Activated CD8-positive, alpha-beta memory T cell treated with anti-CD3 and anti-CD28 coated beads, Interleukin-2, amount 50 U/mL, for 4 hours (primary cell): ENCODE data around the gene PJVK.
"Not testable (repeated sequence)": the region's sequence is repeated elsewhere in the genome, so short reads cannot be mapped to it uniquely, and the experiment has no call there.

Experiments
- DNase-seq: peaks from one replicate; pipeline ENCODE4 v3.0.0-alpha.2; 2020

PJVK gene

DNA sequence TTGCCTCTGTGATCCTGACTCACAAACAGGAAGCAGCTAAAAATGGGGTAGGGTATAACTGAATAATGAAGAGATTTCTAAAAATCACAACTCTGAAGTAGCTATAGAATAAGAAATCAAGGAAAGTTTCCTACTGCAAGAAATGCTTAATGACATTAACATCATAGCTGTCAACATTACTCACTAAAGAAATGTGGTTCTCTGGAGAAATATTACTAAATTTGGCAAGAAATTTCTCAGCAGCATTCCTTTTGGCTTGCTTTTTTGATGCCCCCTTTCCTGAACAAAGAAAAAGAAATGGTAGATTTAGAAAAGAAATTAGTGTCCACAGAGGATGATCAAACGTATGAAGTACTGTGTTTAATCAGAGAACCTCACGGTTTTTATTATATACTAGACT is 9.8 kb upstream of the PJVK start:
- DNase-seq: no peak

GRCh38 chr2:178448968-178449661 is 2.1 kb upstream of the PJVK start:
- no peak for DNase-seq

DNA sequence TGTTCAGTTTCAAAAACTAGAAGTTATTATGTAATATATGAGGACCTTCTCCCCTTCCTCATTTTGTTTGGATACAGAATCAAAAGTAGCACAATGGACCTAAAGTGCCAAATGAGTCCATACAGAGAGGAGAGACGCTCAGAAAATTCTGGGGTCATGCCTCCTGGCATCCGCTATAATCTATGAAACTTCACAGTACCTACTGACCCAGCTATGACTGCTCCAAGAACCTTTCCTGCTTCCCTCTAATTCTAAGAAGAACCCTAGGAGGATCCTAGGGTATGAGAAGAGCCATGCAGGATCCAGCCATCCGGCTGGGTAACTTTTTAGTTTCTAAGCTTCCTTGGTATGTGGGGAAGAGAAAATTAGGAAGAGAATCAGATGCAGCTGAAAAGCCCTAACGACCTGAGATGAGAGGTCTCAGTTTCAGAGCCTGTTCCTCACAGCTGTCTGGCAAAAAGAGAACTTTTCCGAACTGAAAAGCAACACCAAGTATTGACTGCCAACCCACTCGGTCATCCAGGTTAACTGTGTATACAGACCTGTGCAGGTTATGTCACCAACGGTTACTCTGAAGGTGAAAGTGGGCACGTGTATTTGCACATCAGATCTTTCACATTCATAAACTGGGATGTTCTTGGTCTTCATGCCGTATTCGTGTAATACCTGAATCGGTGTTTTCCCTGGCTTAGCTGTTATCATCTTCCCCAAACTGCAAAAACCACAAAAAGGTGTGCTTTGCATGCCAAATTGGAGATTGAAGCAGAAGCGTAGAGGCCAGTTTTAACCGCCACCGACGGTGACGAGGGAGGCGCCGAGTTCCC is 1.3 kb upstream of the PJVK start:
- no peak for DNase-seq

DNA sequence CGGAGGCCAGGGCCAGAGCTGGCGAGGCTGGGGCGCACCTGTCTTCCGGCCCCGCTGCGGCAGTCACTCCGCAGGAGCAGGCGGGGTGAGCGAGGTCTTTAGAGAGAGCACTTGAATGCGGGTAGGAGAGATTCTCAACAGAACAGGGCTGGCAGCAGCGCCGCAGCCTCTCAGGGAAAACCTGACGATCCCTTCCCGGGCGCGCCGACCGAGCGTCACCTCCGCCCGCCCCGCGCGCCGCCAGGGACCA is 729 bp upstream of the PJVK start:
- DNase-seq: no peak

- DNase-seq: no peak
Observed at GRCh38 chr2:178452334-178452733, 1.2 kb downstream of the PJVK start.

GRCh38 chr2:178452870-178453269 is 1.7 kb downstream of the PJVK start:
- no peak for DNase-seq

DNA sequence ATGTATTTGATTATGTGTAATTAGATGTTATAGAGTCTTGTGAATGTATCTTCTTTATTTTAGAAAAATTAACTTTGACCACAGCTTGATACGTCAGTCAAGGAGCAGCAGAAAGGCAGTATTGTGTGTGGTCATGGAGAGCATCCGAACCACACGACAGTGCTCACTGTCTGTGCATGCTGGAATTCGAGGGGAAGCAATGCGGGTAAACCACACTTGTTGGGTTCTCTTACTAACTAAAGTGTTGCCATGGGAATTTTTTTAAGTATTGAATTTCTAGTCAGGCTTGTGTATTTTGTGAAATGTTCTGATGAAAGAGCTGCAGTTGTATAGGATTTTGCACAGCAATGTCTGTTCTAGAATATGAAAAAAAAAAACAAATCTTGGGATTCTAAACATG is 4.8 kb downstream of the PJVK start:
- DNase-seq: no peak

GRCh38 chr2:178457390-178457886 is 6.3 kb downstream of the PJVK start:
- no peak for DNase-seq

- no peak for DNase-seq
Observed at GRCh38 chr2:178469219-178469849, 18.2 kb downstream of the PJVK start.

DNA sequence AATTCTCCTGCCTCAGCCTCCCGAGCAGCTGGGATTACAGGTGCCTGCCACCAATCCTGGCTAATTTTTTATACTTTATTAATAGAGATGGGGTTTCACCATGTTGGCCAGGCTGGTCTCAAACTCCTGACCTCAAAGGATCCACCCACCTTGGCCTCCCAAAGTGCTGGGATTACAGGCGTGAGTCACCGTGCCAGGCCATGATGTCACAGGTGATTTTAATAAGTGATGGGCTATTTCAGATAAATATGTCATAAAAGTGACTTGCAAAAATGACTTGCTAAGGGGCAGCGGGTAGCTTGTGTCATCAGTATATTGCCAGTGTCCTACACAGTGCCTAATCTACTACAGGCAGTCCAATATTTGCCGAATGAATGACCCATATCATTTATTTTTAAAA is 20.1 kb downstream of the PJVK start:
- not testable (repeated sequence) for DNase-seq

DNA sequence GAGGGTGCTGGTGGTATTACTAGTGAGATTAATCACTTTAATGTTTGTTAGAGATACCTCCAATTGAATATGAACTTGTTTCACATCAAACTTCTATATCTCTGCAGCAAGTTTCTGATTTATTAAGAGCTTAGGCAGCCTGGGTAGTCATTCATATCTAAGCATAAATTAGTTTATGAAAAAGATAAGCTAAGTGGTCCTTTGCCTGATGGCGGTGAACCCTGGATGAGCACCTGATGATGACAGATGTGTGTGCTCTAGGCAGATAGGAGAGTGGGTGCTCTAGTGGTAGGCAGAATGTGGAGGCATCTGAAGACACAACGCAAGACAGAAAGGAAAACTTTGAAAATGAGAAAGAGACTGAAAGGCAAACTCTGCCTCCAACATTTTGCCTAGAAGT is 22.2 kb downstream of the PJVK start:
- DNase-seq: no peak

DNA sequence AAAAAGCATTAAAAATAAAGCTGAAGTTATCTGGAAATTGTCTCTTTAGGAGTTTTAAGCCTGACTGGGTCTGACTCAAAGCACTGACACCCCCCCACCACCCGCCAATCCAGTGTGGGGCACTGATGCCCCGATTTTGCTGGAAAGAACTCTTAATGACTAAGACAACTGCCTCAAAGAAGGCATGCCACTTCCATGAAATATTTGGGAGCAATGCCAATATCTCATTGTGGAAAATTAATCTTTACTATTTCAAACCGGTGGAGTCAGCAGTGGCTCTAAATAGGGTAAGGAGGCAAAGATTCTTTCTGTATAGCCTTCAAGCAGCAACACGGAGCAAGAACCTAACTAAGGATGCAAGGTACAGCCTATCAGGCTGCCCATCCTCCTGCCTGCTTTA is 22.8 kb downstream of the PJVK start:
- DNase-seq: no peak

DNA sequence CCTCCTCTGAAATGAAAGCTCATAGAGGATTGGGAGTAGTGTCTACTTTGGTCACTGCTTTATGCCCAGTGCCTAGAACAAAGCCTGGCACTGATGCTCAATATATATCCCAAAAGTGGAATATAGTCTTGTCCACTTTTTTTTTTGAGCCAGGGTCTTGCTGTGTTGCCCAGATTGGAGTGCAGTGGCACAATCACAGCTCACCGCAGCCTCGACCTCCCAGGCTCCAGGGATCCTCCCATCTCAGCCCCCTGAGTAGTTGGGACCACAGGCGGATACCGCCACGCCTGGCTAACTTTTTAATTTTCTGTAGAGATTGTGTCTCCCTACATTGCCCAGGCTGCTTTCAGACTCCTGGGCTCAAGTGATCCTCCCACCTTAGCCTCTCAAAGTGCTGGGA is 23.4 kb downstream of the PJVK start:
- DNase-seq: no peak

DNA sequence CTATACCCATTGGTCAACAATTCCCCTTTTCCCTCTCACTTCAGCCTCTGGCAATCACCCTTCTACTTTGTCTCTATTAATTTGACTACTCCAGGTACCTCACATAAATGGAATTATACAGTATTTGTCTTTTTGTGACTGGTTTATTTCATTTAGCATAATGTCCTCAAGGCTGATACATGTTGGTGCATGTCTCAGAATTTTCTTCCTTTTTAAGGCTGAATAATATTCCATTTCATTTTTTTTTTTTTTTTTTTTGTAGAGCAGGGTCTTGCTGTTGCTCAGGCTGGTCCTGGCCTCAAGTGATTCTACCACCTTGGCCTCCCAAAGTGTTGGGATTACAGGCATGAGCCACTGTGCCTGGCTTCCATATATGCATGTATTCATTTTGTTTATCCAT is 25.3 kb downstream of the PJVK start:
- DNase-seq: no peak

DNA sequence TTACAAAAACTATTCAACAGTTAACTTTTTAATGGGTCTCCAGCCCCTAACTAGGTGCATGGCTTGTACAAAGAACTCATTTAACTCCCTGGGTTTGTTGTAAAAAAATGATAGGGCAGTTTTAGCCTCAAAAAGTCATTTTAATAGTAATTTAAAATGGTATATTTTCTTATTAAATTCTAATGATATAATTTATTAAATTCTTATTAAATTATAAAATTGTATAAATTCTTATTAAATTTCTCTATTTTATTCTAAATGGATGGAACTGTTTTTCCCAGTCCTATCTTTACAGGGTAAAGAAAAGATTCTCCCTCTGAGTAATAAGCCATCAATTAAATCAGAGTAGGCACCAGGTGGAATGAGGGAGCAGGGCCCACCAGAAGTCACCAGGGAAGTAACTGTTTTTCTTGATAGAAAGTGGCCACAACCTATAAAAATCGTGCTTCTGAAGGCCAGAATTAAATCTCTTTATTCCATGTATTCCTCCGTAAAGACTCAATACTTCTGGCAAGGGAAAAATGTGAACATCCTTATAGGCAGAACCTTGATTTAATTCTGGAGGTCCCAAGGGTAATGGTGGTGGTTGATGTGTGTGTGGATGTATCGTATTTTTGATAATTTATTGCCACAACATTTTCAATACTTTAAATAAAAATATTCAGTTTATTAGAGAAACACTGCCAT is 26.4 kb downstream of the PJVK start:
- no peak for DNase-seq

DNA sequence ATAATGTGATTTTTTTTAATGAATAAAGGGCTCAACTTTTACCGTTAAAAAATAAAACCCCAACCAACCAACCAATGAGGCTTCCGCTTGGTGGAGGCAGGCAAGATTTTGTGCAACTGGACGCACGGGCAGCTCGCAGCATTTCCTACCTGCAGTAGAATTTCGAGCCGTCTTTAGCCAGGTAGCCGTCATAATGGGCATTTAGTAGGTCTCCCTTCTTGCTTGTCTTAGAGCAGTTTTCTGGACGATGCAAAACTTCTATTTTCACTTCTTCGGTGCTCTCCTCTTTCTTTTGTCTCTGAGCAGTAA is 26.9 kb downstream of the PJVK start:
- DNase-seq: no peak

GRCh38 chr2:178478439-178479274 is 27.5 kb downstream of the PJVK start, which contains the start of gene FKBP7:
TSS of gene FKBP7 (minus strand) at chr2:178478600. CDS start at chr2:178478499, 101 bp downstream.
- DNase-seq: peak; percentile 84

DNA sequence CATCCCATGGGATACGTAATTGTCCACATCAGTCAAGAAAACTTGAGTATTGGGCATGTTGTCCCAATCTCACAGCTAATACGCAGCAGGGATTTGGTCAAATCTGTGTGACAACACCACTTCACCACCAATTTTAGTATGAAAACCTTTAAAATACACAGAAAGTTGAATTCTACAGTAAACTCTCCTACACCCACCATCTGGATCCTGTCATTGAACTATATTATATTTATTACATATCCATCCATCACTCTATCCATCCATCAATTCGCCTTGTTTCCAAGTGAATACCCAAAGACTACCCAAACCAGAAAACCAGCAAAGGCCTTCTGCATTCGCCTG is 28.1 kb downstream of the PJVK start:
- no peak for DNase-seq

DNA sequence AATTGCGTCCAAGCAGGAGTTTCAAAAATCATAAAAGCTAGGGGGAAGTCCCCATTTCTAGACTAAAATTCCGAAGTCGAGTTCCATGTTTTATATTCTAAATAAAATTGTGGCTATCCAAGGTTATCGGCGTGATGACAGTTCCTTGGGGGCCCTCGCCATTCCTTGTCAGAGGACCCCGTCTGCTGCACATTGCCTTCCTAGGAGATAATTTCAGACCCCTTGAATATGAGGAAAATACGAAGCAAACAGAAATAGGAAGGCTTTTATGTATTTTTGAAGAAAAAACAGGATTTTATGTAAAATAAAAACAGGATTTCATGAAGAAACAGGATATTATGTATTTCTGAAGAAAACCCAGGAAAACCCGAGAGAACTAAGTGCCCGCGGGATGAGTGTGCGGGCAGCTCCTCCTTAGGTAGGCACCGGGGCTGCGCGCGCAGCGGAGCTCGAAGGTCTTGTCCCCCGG is 28.6 kb downstream of the PJVK start:
- DNase-seq: no peak

- DNase-seq: peak; percentile 79
Observed at GRCh38 chr2:178480227-178481181, 29.3 kb downstream of the PJVK start, which contains the start of gene PLEKHA3. TSS of gene PLEKHA3 (plus strand) at chr2:178480457. CDS start at chr2:178480870, 413 bp downstream.

DNA sequence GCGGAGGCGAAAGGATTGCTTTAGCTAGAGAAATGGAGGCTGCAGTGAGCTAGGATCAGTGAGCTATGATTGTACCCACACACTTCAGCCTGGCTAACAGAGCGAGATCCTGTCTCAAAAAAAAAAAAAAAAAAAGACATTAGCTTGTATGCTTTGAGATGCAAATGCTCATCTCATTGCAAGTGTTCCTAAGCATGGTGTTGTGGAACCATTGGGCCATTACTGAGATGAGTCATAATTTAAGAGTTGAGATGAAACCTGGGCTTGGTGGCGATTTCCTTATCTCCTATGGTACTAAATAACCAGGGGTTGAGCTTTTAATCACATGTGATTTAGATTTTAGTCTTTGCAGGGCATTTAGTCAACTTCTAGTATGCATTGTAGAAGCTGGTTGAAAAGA is 31.3 kb downstream of the PJVK start:
- no peak for DNase-seq
